CD4-positive, alpha-beta T cell treated with Interleukin-21 for 1 hour (primary cell): ENCODE data around the gene NOTCH1.
A peak's percentile ranks its signal among the peaks of the same experiment; 100 is the strongest.

Source experiments
- DNase-seq: peaks from one replicate; pipeline ENCODE4 v3.0.0-alpha.2; 2020

NOTCH1 gene

GRCh38 chr9:136544964-136545691, 720 bp downstream of the NOTCH1 start:
- peak; percentile 68 for DNase-seq

GRCh38 chr9:136544548-136544963, 1.3 kb downstream of the NOTCH1 start:
- DNase-seq, result peak; percentile 69

- DNase-seq, result no peak
These were observed 1.9 kb downstream of the NOTCH1 start for GRCh38 chr9:136543830-136544547.

DNA sequence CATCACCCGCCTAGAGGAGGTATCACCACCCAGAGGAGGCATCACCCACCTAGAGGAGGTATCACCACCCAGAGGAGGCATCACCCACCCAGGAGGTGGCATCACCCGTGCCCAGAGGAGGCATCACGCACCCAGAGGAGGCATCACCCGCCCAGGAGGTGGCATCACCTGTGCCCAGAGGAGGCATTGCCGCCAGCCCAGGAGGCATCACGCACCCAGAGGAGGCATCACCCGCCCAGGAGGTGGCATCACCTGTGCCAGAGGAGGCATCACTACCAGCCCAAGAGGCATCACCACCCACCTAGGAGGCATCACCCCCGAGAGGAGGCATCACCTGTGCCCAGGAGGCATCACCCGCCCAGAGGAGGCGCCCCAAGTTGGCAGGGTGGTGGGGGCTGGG, 2.6 kb downstream of the NOTCH1 start:
- peak; percentile 36 for DNase-seq

DNA sequence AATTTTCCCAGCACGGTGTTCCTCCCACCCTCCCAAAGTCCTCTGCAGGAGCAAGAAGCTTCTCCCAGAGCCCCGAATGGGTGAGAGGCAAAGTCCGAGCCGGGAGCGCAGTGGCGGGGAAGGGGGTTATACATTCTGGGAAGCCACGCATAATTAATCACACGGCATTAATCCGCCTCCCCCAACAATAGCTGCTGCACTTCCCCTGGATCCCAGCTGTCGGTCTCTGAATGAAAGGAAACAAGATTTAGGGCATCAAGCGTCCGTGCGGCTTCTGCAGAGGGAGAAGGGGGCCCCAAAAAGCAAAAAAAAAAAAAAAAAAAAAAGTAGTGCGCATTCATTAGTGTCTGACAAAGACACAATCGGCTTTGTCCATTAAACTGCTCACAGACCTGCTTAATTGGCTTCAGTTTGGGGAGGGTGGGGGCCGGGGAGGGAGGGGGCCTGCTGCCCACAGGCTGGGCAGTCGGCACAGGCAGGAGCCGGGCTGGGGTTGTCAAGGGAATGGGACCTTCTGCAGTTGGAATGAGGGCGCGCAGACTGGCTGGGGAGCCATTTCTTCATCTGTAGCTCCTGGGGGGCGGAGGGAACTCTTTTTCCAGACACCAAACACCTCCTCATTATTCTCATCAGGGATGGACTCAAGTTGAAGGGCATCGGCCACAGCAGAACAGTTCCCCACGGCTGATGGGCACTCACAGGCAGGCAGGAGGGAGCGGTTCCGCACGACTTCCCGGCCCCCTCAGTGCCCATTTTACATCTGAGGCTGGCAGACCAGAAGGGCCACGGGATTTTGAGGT, 3.4 kb downstream of the NOTCH1 start:
- no peak for DNase-seq

- DNase-seq, result no peak
These were observed 4.1 kb downstream of the NOTCH1 start for GRCh38 chr9:136541709-136542108.

DNA sequence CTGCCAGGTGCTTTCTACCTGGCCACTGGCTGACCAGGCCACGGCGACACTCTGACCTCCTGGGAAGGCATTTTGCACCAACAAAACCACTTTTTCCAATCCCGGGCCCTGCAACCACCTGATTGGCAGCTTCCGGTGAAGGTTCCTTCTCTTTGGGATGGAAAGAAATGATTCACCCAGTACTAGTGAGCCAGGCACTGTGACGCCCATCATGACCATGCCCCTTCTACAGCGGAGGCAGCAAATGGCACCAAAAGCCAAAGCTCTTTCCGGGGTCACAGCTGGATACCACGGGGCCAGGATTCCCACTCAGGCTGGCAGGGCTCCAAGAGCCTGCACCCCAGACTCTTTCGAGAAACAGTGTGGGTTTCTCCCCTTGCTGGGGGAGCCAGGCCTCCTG, 4.7 kb downstream of the NOTCH1 start:
- no peak for DNase-seq

DNA sequence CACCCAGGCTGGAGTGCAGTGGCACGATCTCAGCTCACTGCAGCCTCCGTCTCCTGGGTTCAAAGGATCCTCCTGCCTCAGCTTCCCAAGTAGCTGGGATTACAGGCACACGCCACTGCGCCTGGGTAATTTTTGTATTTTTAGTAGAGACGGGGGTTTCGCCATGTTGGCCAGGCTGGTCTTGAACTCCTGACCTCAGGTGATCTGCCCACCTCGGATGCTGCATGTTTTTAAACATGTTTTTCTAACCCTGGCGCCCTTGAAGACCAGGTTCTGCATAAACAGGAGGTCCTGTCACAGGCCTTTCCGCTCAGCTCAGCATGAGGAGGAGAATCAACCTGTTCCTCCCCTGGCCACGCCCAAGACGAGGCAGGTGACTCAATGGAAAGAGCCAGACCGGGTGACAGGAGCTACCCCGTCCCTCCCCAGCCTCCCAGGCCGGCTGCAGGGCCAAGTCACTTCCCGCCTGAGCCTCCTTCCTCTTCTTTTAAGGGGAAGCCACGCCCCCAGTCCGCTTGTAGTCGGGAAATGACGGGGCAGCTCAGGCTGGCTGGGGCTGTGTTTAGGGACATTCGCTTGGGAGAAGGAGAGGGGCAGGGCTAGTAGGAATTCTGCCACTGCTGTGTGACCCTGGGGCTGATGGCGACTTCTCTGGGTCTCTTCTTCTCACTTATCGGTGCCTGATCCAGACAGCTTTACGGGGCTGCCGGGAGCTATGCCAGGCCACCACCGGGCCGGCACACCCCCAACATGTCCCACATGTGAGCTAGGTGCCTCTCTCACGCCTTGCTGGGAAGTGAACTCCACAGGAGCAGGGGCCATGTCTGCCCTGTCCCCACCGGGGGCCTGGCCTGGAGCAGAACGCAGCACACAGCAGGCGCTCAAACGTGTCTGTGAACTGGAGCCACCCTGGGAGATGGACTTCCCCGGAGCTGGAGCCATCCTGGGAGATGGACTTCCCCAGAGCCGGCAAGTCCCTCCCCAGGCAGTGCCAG, 6.1 kb downstream of the NOTCH1 start:
- DNase-seq, result peak; percentile 95

GRCh38 chr9:136538599-136539426, 7.0 kb downstream of the NOTCH1 start:
- peak; percentile 78 for DNase-seq

- no peak for DNase-seq
These were observed 7.8 kb downstream of the NOTCH1 start for GRCh38 chr9:136537896-136538598.

- DNase-seq, result no peak
These were observed 8.4 kb downstream of the NOTCH1 start for GRCh38 chr9:136537411-136537810.

- no peak for DNase-seq
These were observed 9.1 kb downstream of the NOTCH1 start for GRCh38 chr9:136536721-136537241.

DNA sequence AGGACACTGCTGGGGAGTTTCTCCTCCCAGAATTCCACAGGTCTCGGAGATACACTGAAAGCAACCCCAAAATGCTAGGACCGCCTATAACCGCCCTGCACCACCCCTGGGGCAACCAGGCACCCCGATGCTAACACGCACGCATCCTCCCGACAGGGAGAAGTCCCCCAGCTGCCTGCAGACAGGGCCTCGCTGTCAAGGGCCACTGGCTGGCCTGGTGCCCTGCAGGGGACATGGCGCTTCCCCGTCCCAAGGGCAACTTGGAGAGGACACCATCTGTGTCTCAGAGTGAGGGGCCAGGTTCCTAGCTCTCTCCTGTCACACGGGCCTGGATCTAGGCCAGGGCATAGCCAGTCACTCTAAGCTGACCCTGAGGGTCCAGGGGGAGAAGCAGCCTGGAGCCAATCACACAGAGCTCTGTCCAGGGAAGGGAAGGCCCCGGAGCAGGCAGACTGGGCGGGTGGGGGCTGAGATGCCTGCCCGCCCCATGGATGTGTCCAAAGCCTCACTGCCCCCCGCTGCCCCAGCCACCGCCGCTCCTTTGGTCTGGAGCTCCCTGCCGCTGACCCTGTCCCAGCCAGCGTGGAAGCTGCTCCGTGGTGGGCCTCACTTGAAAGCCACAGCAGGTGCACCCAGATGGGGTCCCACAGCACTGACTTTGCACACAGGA, 9.7 kb downstream of the NOTCH1 start:
- no peak for DNase-seq

DNA sequence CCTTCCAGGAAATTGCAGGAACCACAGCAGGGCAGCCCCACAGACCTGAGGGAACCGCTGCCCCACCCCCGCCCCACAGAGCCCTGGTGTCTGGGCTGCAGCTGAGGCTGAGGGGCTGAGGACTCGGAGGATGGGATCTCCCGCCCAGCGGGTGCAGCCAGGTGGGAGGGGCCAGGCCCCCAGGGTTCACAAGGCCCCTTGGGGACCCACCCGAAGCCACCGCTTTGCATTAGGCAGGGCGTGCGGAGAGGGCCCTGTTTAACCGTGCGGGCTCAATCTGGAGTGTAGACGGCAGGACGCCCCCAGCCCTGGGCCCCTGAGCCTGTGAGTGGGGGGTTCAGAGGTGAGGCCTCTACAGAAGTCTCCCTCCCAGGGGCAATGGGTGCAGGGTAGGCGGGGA, 10.8 kb downstream of the NOTCH1 start:
- no peak for DNase-seq

DNA sequence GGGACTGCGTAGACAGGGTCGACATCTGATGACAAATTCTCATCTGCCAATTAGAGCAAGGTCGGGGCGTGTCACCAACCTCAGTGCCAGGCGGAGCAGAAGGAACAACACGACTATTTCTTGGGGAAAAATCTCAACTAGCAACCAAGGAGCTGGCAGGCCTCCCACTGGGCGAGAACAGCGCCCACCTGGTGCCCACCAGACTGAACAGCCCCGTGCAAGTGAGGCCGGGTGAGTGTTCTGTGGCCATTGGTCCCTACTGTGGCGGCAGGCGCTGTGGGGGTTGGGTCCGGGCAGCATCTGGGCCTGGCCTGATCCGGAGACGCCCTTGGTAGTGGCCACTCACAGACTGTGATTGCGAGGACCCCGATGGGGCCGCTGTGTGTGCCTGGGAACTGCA, 11.5 kb downstream of the NOTCH1 start:
- no peak for DNase-seq

- DNase-seq, result peak; percentile 79
These were observed 12.1 kb downstream of the NOTCH1 start for GRCh38 chr9:136533775-136534157.

DNA sequence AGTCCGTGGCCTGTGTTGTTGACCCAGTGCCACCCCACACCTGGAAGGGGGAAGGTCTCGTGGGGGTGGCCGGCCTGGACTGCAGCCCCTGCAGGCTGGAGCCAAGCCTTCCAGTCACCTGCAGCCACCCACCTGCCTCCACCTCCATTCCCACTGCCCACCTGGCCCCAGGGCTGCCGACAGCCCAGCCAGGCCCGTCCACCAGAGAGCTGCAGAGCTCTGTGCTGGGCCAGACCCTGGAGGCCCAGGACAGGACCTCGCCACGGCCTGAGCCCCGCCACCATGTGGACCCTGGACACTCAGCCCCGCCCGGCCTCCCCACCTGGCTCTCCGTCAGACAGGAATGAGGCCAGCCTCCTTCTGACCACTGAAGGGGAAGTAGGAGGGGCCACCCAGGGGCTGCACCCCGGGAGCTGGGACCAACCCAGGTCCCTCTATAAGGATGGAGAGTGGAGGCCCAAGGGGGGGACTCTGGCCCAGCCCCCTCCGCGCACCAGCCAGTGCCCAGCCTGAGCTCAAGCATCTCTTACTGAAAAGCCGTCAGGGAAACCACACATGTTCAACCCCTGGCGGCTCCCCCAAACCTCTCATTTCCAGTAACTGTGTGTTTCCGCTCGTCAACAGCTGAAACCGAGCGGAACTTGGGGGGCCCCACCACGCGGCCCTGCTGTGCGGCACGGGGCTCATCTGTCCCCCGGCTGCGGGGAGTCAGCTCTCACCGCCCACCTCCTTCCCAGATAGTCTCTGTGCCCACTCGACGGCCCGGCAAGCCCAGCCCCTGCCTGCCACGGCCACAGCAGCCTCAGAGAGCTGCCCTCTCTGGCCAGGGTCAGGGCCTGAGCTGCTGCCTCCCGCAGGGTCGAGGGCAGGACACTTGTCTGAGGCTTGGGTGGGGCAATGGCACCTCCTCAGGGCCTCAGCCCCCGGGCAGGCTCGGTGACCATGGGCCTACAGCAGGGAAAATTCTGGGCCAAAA, 12.8 kb downstream of the NOTCH1 start:
- DNase-seq, result peak; percentile 89

GRCh38 chr9:136531904-136532798, 13.7 kb downstream of the NOTCH1 start:
- DNase-seq, result no peak
